Adrenal gland (tissue), 12 donors: ENCODE measurements around the gene PLA2G5. TPM values are rescaled to one million over a fixed set of nuclear protein-coding genes. Genes with fewer than 3 reads are reported as not detected.

Source experiments
- DNase-seq, 7 donors: peaks; one replicate each; pipeline ENCODE4 v3.0.0-alpha.2; 2019 to 2020
- H3K27ac ChIP-seq, 5 donors: fragments of 200-600 bp; sonication (generic) in 4 of 5; 1 replicate in 3 of 5; 2 replicates in 2 of 5; pipeline versions ENCODE4 v1.5.1 to v1.8.0; 2016 to 2020; ENCODE audit warnings: mild to moderate bottlenecking in 1 of 5
- H3K27me3 ChIP-seq: fragments of 200-600 bp; 2 replicates; pipeline ENCODE4 v1.8.0; 2021
- H3K36me3 ChIP-seq, 2 donors: fragments of 200-600 bp; replicated peaks in 1 of 2; 1 replicate in 1 of 2; 2 replicates in 1 of 2; pipeline versions ENCODE4 v1.5.1 to v1.8.0; 2018 to 2022
- H3K4me1 ChIP-seq, 2 donors: fragments of 200-600 bp; replicated peaks in 1 of 2; 1 replicate in 1 of 2; 2 replicates in 1 of 2; pipeline versions ENCODE4 v1.5.1 to v1.8.0; 2018 to 2021
- H3K4me3 ChIP-seq, 4 donors: fragments of 200-600 bp; sonication (generic) in 3 of 4; one replicate each; pipeline ENCODE4 v1.5.1; 2016 to 2018
- H3K9me3 ChIP-seq, 3 donors: fragments of 200-600 bp; sonication (generic) in 1 of 3; replicated peaks in 1 of 3; 1 replicate in 2 of 3; 2 replicates in 1 of 3; pipeline versions ENCODE4 v1.5.1 to v1.8.0; 2016 to 2021
- CTCF ChIP-seq, 6 experiments: fragments of 450-650 bp in 4 of 6; fragments of 200-600 bp in 2 of 6; sonication (generic) in 1 of 6; IDR thresholded peaks; 1 replicate in 5 of 6; 2 replicates in 1 of 6; pipeline versions ENCODE4 v1.5.1 to v1.8.0; 2016 to 2021; ENCODE audit warnings: antibody characterized with exemption in 6 of 6, mild to moderate bottlenecking in 2 of 6, moderate library complexity in 1 of 6
- POLR2A ChIP-seq, 2 donors: fragments of 450-650 bp; IDR thresholded peaks; one replicate each; pipeline ENCODE4 v1.6.1; 2017; ENCODE audit warnings: antibody characterized with exemption in 2 of 2, mild to moderate bottlenecking in 2 of 2, moderate library complexity in 1 of 2
- WGBS, 4 donors: extraction: QIAGEN DNeasy Blood & Tissue Kit in 2 of 4; methylation state at CpG; one replicate each; pipeline versions ENCODE4 v1.1.5 to v1.1.7; 2013 to 2017; 5-methylcytosine and 5-hydroxymethylcytosine counted together
- intact Hi-C, 2 donors: fragments of 100-400 bp; cut with DNase I; formaldehyde crosslinking; loops; one replicate each; pipeline versions ENCODE4 v1.14.1 to v1.15.0; 2022 to 2023
- polyA plus RNA-seq, 3 donors: library from polyadenylated mRNA; stranded (reverse); fragments of 200-250 nt in 2 of 3; fragments of 350-450 nt in 1 of 3; fragmentation: Illumina TruSeq in 1 of 3; extraction: RNeasy Lipid Tissue Mini Kit (QIAGEN cat#74804) in 1 of 3; gene quantifications; one replicate each; pipeline ENCODE4 v1.2.3, GENCODE V29; 2013 to 2014
- total RNA-seq, 9 donors: library from RNA; depleted of rRNA in 4 of 9; stranded (reverse); fragments of >200 nt in 4 of 9; fragments of 120-200 nt in 1 of 9; fragmentation: NEBNext Ultra II Directional in 1 of 9; extraction: Animal tissue kit (Norgen Biotek cat#: 25700) in 1 of 9; gene quantifications; one replicate each; pipeline versions ENCODE4 v1.1.0 to v1.2.4, GENCODE V29; 2013 to 2023
- donor health status: healthy with polysubstance abuse.
- donor health status: Bipolar disorder and iron deficiency.
- donor health status: DM: yes; HTN: yes; CAD: no.
- donor health status: DM: no; HTN: no; CAD: no.
- donor health status: DM: no; HTN: no; CAD: no.
- donor health status: DM: yes; HTN: yes; CAD: no.

Gene PLA2G5
- total and polyA plus RNA-seq, 12 donors, result 0.53 to 14.1 (median 1.4) TPM

- intact Hi-C loops, result no loop called here
- 82 to 86% (median 85%) methylated on average over 11 of the region's 11 CpGs for WGBS, 4 donors
- Histone ChIP-seq H3K4me1 (no peaks in the 10 kb centered on the region), H3K9me3 (no peaks in the 10 kb centered on the region), H3K27me3 (no peaks in the 10 kb centered on the region), H3K27ac (no peak overlapping the region), H3K4me3 (no peak overlapping the region), H3K36me3 (no peaks in the 10 kb centered on the region)
- peak in 1 of 7 donors; percentile 7 for DNase-seq
- TF ChIP-seq CTCF (IDR thresholded peaks at IDR 0.05), result no peak
- no peak for TF ChIP-seq POLR2A (IDR thresholded peaks at IDR 0.05)
Observed at GRCh38 chr1:20074055-20074724, 4.2 kb downstream of the PLA2G5 start.

GRCh38 chr1:20074725-20075171 is 4.8 kb downstream of the PLA2G5 start:
- Histone ChIP-seq H3K27ac (no peak overlapping the region), H3K27me3 (no peaks in the 10 kb centered on the region), H3K4me1 (no peaks in the 10 kb centered on the region), H3K36me3 (no peaks in the 10 kb centered on the region), H3K9me3 (no peaks in the 10 kb centered on the region), H3K4me3 (no peak overlapping the region)
- no peak for TF ChIP-seq POLR2A (IDR thresholded peaks at IDR 0.05)
- TF ChIP-seq CTCF (IDR thresholded peaks at IDR 0.05), result no peak
- intact Hi-C loops, result no loop called here
- 73 to 84% (median 77%) methylated on average over 5 to 8 of the region's 8 CpGs for WGBS, 4 donors
- no peak for DNase-seq

- no peaks in the 10 kb centered on the region for H3K4me1 ChIP-seq
Observed at GRCh38 chr1:20075345-20075744, 5.4 kb downstream of the PLA2G5 start.

GRCh38 chr1:20076223-20076622 is 6.2 kb downstream of the PLA2G5 start:
- TF ChIP-seq CTCF (IDR thresholded peaks at IDR 0.05), result no peak
- TF ChIP-seq POLR2A (IDR thresholded peaks at IDR 0.05), result no peak
- H3K4me1 ChIP-seq, result no peaks in the 10 kb centered on the region
- WGBS, 4 donors, result 65 to 75% (median 68%) methylated on average over 5 of the region's 5 CpGs

More at GRCh38 chr1:20075345-20075744, 5.4 kb downstream of the PLA2G5 start:
- WGBS, 4 donors, result 83 to 93% (median 91%) methylated on average over 2 of the region's 2 CpGs
- H3K4me3 ChIP-seq, result no peak overlapping the region
- DNase-seq, result peak in 1 of 7 donors; percentile 0
- no peak overlapping the region for H3K27ac ChIP-seq
- intact Hi-C loops, result no loop called here
- H3K27me3 ChIP-seq, result no peaks in the 10 kb centered on the region
- H3K36me3 ChIP-seq, result no peaks in the 10 kb centered on the region
- no peaks in the 10 kb centered on the region for H3K9me3 ChIP-seq
- TF ChIP-seq CTCF (IDR thresholded peaks at IDR 0.05), result no peak
- no peak for TF ChIP-seq POLR2A (IDR thresholded peaks at IDR 0.05)

More at GRCh38 chr1:20076223-20076622, 6.2 kb downstream of the PLA2G5 start:
- no peaks in the 10 kb centered on the region for H3K36me3 ChIP-seq
- H3K27ac ChIP-seq, result no peak overlapping the region
- no peaks in the 10 kb centered on the region for H3K27me3 ChIP-seq
- intact Hi-C loops, result no loop called here
- H3K4me3 ChIP-seq, result no peak overlapping the region
- DNase-seq, result no peak
- no peaks in the 10 kb centered on the region for H3K9me3 ChIP-seq
